Loucy (cell line): ENCODE data around the gene PGLYRP1.

Experiments used
- H2AFZ ChIP-seq: fragments of 200-600 bp; sonication (generic); 2 replicates; pipeline ENCODE4 v1.6.0; 2016; ENCODE audit warnings: antibody characterized with exemption, mild to moderate bottlenecking, low read length, moderate library complexity
- H3F3A ChIP-seq: fragments of 200-600 bp; 2 replicates; pipeline ENCODE4 v1.6.0; 2016; ENCODE audit warnings: antibody characterized with exemption, low read depth, mild to moderate bottlenecking
- H3K27me3 ChIP-seq: fragments of 200-600 bp; sonication (generic); 2 replicates; pipeline ENCODE4 v1.6.1; 2014; ENCODE audit warnings: low read length, mild to moderate bottlenecking; ENCODE audit not compliant: insufficient read depth, poor library complexity, severe bottlenecking
- H3K36me3 ChIP-seq: fragments of 200-600 bp; sonication (generic); 2 replicates; pipeline ENCODE4 v1.6.1; 2016; ENCODE audit warnings: low read length; ENCODE audit not compliant: insufficient read depth
- H3K4me1 ChIP-seq: fragments of 200-600 bp; sonication (generic); 2 replicates; pipeline ENCODE4 v1.5.1; 2014; ENCODE audit warnings: low read length, mild to moderate bottlenecking; ENCODE audit not compliant: insufficient read depth, poor library complexity, severe bottlenecking
- H3K4me2 ChIP-seq: fragments of 200-600 bp; sonication (generic); 2 replicates; pipeline ENCODE4 v1.6.0; 2014; ENCODE audit warnings: antibody characterized with exemption, low read length, low read depth, mild to moderate bottlenecking; ENCODE audit not compliant: poor library complexity, severe bottlenecking
- H3K4me3 ChIP-seq: fragments of 200-600 bp; sonication (generic); 2 replicates; pipeline ENCODE4 v1.5.1; 2014; ENCODE audit warnings: low read length, mild to moderate bottlenecking, mixed read lengths; ENCODE audit not compliant: poor library complexity, severe bottlenecking
- H3K79me2 ChIP-seq: fragments of 200-600 bp; sonication (generic); 2 replicates; pipeline ENCODE4 v1.6.1; 2014; ENCODE audit warnings: low read length; ENCODE audit not compliant: insufficient read depth
- H3K9ac ChIP-seq: fragments of 200-600 bp; sonication (generic); 2 replicates; pipeline ENCODE4 v1.6.0; 2014; ENCODE audit warnings: mild to moderate bottlenecking, low read depth, low read length, moderate library complexity; ENCODE audit not compliant: poor library complexity, severe bottlenecking
- H3K9me2 ChIP-seq: fragments of 200-600 bp; sonication (generic); replicated peaks from 2 replicates; pipeline ENCODE4 v1.6.1; 2016; ENCODE audit warnings: low read depth, low read length, mixed read lengths
- H3K9me3 ChIP-seq: fragments of 200-600 bp; sonication (generic); 2 replicates; pipeline ENCODE4 v1.6.1; 2014; ENCODE audit warnings: mild to moderate bottlenecking, antibody characterized with exemption, low read length, low read depth; ENCODE audit not compliant: insufficient read depth
- H4K20me1 ChIP-seq: fragments of 200-600 bp; sonication (generic); 2 replicates; pipeline ENCODE4 v1.6.0; 2014; ENCODE audit warnings: antibody characterized with exemption, low read length, mild to moderate bottlenecking; ENCODE audit not compliant: insufficient read depth, poor library complexity, severe bottlenecking
- EZH2phosphoT487 ChIP-seq: fragments of 200-600 bp; IDR thresholded peaks from 2 replicates; pipeline ENCODE4 v1.6.1; 2018; ENCODE audit warnings: antibody characterized with exemption, mild to moderate bottlenecking, moderate library complexity, borderline replicate concordance
- TF ChIP-seq, protein P1 (sequence below): fragments of 200-600 bp; sonication (generic); conservative IDR thresholded peaks from 2 replicates; pipeline ENCODE4 v1.5.1; 2014; ENCODE audit warnings: mild to moderate bottlenecking, antibody characterized with exemption, low read length

Gene PGLYRP1

DNA sequence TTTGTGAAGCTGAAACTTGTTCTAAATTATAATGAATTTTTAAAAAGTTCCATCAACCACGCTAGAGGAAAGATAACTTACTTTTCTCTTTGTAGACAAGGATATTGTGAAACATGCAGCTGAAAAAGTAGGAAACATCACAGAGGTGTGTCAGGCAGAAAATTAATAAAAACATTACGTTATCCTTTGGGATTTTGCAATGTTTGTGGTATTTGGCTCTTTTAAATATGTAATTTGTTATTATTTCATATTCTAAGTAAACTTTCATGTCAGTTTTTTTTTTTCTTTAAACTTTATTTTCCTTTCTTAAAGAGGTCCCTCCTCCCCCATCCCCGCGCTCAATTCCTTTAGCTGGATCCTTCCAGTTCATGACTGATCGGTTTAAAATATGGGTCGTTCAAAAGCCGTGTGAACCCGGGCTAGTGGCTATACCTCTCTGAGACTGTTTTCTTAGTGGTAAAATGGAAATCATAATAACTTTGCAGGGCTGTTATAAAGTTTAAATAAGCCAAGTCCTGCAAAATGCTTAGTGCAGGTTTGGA lies 28.3 kb downstream of the PGLYRP1 start:
- peaks cover 23% of the 10 kb centered on the region for H3K4me1 ChIP-seq
- no peaks in the 10 kb centered on the region for H3F3A ChIP-seq
- H3K9me3 ChIP-seq: no peaks in the 10 kb centered on the region
- H2AFZ ChIP-seq: peak overlapping the region; percentile 94
- peak overlapping the region; percentile 82 for H3K4me2 ChIP-seq
- peak overlapping the region; percentile 52 for H3K9ac ChIP-seq
- peaks cover 4% of the 10 kb centered on the region for H4K20me1 ChIP-seq
- no peaks in the 10 kb centered on the region for H3K9me2 ChIP-seq
- peaks cover 22% of the 10 kb centered on the region for H3K79me2 ChIP-seq
- peak overlapping the region; percentile 75 for H3K4me3 ChIP-seq
- no peaks in the 10 kb centered on the region for H3K36me3 ChIP-seq
- TF ChIP-seq, protein P1, sequence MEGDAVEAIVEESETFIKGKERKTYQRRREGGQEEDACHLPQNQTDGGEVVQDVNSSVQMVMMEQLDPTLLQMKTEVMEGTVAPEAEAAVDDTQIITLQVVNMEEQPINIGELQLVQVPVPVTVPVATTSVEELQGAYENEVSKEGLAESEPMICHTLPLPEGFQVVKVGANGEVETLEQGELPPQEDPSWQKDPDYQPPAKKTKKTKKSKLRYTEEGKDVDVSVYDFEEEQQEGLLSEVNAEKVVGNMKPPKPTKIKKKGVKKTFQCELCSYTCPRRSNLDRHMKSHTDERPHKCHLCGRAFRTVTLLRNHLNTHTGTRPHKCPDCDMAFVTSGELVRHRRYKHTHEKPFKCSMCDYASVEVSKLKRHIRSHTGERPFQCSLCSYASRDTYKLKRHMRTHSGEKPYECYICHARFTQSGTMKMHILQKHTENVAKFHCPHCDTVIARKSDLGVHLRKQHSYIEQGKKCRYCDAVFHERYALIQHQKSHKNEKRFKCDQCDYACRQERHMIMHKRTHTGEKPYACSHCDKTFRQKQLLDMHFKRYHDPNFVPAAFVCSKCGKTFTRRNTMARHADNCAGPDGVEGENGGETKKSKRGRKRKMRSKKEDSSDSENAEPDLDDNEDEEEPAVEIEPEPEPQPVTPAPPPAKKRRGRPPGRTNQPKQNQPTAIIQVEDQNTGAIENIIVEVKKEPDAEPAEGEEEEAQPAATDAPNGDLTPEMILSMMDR: no peak
- no peak for TF ChIP-seq EZH2phosphoT487
- no peaks in the 10 kb centered on the region for H3K27me3 ChIP-seq

GRCh38 chr19:45990113-45990728 lies 32.6 kb downstream of the PGLYRP1 start:
- Histone ChIP-seq H3K9me3 (no peaks in the 10 kb centered on the region), H3F3A (no peaks in the 10 kb centered on the region), H2AFZ (no peak overlapping the region), H3K36me3 (no peaks in the 10 kb centered on the region), H3K4me2 (no peak overlapping the region), H3K4me1 (peaks cover 6% of the 10 kb centered on the region), H3K9me2 (no peaks in the 10 kb centered on the region), H3K27me3 (no peaks in the 10 kb centered on the region), H3K79me2 (no peaks in the 10 kb centered on the region), H3K4me3 (no peak overlapping the region), H3K9ac (no peak overlapping the region), H4K20me1 (no peaks in the 10 kb centered on the region)
- TF ChIP-seq, protein P1: no peak
- TF ChIP-seq EZH2phosphoT487: no peak

- H3K4me1 ChIP-seq: no peaks in the 10 kb centered on the region
- TF ChIP-seq EZH2phosphoT487: no peak
- TF ChIP-seq, protein P1: no peak
- H3K9ac ChIP-seq: no peak overlapping the region
- no peaks in the 10 kb centered on the region for H3K79me2 ChIP-seq
- H4K20me1 ChIP-seq: no peaks in the 10 kb centered on the region
- H3K36me3 ChIP-seq: no peaks in the 10 kb centered on the region
- H3K4me3 ChIP-seq: no peak overlapping the region
- H3K9me3 ChIP-seq: no peaks in the 10 kb centered on the region
- no peaks in the 10 kb centered on the region for H3K27me3 ChIP-seq
- H3K9me2 ChIP-seq: no peaks in the 10 kb centered on the region
- H3K4me2 ChIP-seq: no peak overlapping the region
- no peaks in the 10 kb centered on the region for H3F3A ChIP-seq
- no peak overlapping the region for H2AFZ ChIP-seq
Measured at GRCh38 chr19:45985321-45985720, 37.5 kb downstream of the PGLYRP1 start.
